GM13977 (cell line): Measurements from ENCODE around the gene SNX20.

Source experiments
- DNase-seq: peaks from one replicate; pipeline ENCODE4 v3.0.0; 2012; ENCODE audit warnings: low spot score
- in situ Hi-C: fragments of 300-500 bp; cut with MboI; formaldehyde crosslinking; loops from one replicate; pipeline ENCODE4 v1.12.0; 2022; ENCODE audit warnings: low sequenced_read_pairs, low pct_unique_long_range_greater_than_20kb, mixed read lengths, inconsistent platforms; ENCODE audit not compliant: unreplicated experiment
- TF ChIP-seq, protein P1 (sequence below): IDR thresholded peaks from 2 replicates; pipeline ENCODE4 v1.5.1; 2012; ENCODE audit warnings: mild to moderate bottlenecking, control low read depth; ENCODE audit not compliant: insufficient read depth; ENCODE audit errors: extremely low read depth, missing control alignments

Gene SNX20

GRCh38 chr16:50708373-50709060 lies 27.4 kb upstream of the SNX20 start:
- in situ Hi-C loops = no loop called here
- TF ChIP-seq, protein P1, sequence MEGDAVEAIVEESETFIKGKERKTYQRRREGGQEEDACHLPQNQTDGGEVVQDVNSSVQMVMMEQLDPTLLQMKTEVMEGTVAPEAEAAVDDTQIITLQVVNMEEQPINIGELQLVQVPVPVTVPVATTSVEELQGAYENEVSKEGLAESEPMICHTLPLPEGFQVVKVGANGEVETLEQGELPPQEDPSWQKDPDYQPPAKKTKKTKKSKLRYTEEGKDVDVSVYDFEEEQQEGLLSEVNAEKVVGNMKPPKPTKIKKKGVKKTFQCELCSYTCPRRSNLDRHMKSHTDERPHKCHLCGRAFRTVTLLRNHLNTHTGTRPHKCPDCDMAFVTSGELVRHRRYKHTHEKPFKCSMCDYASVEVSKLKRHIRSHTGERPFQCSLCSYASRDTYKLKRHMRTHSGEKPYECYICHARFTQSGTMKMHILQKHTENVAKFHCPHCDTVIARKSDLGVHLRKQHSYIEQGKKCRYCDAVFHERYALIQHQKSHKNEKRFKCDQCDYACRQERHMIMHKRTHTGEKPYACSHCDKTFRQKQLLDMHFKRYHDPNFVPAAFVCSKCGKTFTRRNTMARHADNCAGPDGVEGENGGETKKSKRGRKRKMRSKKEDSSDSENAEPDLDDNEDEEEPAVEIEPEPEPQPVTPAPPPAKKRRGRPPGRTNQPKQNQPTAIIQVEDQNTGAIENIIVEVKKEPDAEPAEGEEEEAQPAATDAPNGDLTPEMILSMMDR = no peak
- no peak for DNase-seq

GRCh38 chr16:50706250-50706649 lies 25.1 kb upstream of the SNX20 start:
- DNase-seq = no peak
- in situ Hi-C loops = no loop called here
- TF ChIP-seq, protein P1 = no peak

GRCh38 chr16:50705436-50706110 lies 24.5 kb upstream of the SNX20 start:
- no peak for DNase-seq
- in situ Hi-C loops = no loop called here
- TF ChIP-seq, protein P1 = no peak

DNA sequence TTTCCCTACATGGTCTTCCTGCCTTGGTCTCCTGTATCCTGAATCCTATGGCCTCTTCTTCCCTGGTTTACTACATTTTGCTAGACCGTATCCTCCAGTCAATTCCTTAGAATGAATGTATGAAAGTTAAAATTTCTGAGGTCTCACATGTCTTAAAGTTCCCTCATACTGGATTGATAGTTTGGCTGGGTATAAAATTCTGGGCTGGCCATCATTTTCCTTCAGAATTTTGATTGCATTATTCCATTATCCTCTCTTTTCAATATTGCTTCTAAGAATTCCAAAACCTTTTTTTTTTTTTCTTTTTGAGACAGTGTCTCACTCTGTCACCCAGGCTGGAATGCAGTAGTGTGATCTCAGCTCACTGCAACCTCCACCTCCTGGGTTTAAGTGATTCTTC lies 23.1 kb upstream of the SNX20 start:
- TF ChIP-seq, protein P1 = no peak
- in situ Hi-C loops = no loop called here
- no peak for DNase-seq

- no peak for DNase-seq
- in situ Hi-C loops = no loop called here
- TF ChIP-seq, protein P1 = no peak
These were observed 21.6 kb upstream of the SNX20 start for GRCh38 chr16:50702725-50703124.

DNA sequence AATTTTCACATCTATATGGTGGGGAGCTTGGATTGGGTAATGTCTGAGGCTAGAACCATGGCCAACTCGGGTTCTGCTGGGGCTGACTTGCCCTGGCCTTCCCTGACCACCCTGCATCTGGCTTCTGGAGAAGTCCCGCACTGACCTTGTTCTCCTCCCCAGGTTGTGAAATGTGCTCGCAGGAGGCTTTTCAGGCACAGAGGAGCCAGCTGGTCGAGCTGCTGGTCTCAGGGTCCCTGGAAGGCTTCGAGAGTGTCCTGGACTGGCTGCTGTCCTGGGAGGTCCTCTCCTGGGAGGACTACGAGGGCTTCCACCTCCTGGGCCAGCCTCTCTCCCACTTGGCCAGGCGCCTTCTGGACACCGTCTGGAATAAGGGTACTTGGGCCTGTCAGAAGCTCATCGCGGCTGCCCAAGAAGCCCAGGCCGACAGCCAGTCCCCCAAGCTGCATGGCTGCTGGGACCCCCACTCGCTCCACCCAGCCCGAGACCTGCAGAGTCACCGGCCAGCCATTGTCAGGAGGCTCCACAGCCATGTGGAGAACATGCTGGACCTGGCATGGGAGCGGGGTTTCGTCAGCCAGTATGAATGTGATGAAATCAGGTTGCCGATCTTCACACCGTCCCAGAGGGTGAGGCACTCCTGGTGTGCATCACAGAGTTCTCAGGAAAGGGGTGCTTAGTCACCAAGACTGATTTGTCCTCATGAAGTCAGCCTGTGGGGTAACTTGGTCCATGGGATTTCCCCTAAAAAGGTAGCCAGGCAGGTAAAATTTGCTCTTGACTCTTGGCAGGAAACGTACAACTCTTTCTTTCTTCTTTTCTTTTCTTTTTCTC lies 18.4 kb upstream of the SNX20 start:
- no peak for DNase-seq
- in situ Hi-C loops = no loop called here
- TF ChIP-seq, protein P1 = no peak
